Omental fat pad (tissue), 4 donors: ENCODE data around the gene HLA-DQB1. TPM values are rescaled to one million over a fixed set of nuclear protein-coding genes. Genes with fewer than 3 reads are reported as not detected.
A peak's percentile ranks its signal among the peaks of the same experiment; 100 is the strongest.
"Not testable (repeated sequence)": the region's sequence is repeated elsewhere in the genome, so short reads cannot be mapped to it uniquely, and the experiment has no call there.

Experiments used
- ATAC-seq: fragments of 150-250 bp; one replicate; pipeline ENCODE4 v1.9.1; 2016; ENCODE audit warnings: mild to moderate bottlenecking, moderate library complexity; ENCODE audit not compliant: low FRiP score
- DNase-seq: peaks from one replicate; pipeline ENCODE4 v3.0.0-alpha.2; 2019; ENCODE audit warnings: low spot score
- total RNA-seq, 4 donors: library from RNA; depleted of rRNA; stranded (reverse); fragments of >200 nt; gene quantifications; one replicate each; pipeline ENCODE4 v1.1.0, GENCODE V29; 2016
- TF ChIP-seq, protein P1 (sequence below), 3 donors: fragments of 450-650 bp; IDR thresholded peaks; one replicate each; pipeline ENCODE4 v1.5.1; 2016 to 2017; ENCODE audit warnings: antibody characterized with exemption in 3 of 3, mild to moderate bottlenecking in 3 of 3, moderate library complexity in 2 of 3

Gene HLA-DQB1
- total RNA-seq, 4 donors from 2014 or later: 1.6 to 9.1 (median 2.4) TPM

GRCh38 chr6:32637219-32637880, 29.1 kb downstream of the HLA-DQB1 start, which contains the start of gene HLA-DQA1:
Gene HLA-DQA1 (plus strand): TSS chr6:32637406. CDS start chr6:32637459, 53 bp downstream.
- no peak for ATAC-seq
- TF ChIP-seq, protein P1, sequence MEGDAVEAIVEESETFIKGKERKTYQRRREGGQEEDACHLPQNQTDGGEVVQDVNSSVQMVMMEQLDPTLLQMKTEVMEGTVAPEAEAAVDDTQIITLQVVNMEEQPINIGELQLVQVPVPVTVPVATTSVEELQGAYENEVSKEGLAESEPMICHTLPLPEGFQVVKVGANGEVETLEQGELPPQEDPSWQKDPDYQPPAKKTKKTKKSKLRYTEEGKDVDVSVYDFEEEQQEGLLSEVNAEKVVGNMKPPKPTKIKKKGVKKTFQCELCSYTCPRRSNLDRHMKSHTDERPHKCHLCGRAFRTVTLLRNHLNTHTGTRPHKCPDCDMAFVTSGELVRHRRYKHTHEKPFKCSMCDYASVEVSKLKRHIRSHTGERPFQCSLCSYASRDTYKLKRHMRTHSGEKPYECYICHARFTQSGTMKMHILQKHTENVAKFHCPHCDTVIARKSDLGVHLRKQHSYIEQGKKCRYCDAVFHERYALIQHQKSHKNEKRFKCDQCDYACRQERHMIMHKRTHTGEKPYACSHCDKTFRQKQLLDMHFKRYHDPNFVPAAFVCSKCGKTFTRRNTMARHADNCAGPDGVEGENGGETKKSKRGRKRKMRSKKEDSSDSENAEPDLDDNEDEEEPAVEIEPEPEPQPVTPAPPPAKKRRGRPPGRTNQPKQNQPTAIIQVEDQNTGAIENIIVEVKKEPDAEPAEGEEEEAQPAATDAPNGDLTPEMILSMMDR (IDR thresholded peaks at IDR 0.05): no peak
- DNase-seq: no peak

GRCh38 chr6:32635526-32636123, 30.8 kb downstream of the HLA-DQB1 start:
- ATAC-seq (no peak), DNase-seq (no peak)
- TF ChIP-seq, protein P1 (IDR thresholded peaks at IDR 0.05): no peak

GRCh38 chr6:32629793-32630192, 36.7 kb downstream of the HLA-DQB1 start:
- ATAC-seq, DNase-seq: not testable (repeated sequence)

- no peak for ATAC-seq
- TF ChIP-seq, protein P1 (IDR thresholded peaks at IDR 0.05): no peak
Measured at GRCh38 chr6:32627831-32628230, 38.6 kb downstream of the HLA-DQB1 start.

DNA sequence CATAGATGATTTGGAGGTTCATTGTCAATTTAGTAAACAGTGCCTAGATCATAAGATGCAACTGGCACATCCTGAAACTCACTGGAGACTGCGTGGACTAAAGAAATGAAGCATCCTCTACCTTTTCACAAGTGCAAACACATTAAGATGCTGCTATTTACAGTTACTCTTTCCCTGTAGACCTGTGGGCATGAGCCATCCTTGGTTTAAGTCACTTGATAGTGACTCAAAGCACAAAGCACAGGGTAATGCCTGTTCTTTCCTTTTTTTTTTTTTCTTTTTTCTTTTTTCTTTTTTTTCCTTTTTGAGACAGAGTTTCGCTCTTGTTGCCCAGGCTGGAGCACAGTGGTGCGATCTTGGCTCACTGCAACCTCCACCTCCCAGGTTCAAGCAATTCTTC, 39.2 kb downstream of the HLA-DQB1 start:
- DNase-seq: no peak
- TF ChIP-seq, protein P1 (IDR thresholded peaks at IDR 0.05): no peak
- no peak for ATAC-seq

More at GRCh38 chr6:32627831-32628230, 38.6 kb downstream of the HLA-DQB1 start:
- peak; percentile 50 for DNase-seq

DNA sequence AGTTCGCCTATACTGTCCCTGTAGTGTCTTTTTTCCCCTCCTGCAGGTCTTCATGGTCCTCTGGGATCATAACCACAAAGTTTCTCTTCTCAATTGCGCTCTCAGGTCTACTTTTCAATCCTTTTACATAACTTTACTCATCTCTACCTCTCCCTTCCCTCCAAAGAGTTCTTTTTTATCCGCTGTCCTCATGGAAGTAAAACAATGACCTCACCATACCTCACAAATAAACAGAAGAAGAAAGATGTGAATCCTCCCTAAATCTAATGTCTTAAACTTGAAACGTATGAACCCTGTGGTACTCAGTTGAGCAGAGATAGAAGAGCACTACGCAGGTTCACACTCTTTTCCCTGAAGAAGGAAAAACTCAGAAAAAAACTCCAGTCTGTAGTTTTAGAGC, 41.3 kb downstream of the HLA-DQB1 start:
- no peak for ATAC-seq
- DNase-seq: no peak
- TF ChIP-seq, protein P1 (IDR thresholded peaks at IDR 0.05): no peak

GRCh38 chr6:32624565-32624964, 41.9 kb downstream of the HLA-DQB1 start:
- DNase-seq (no peak), ATAC-seq (no peak)
- TF ChIP-seq, protein P1 (IDR thresholded peaks at IDR 0.05): no peak
